Large intestine (tissue), 3 donors: ENCODE data around the gene PPIP5K1. TPM values are rescaled to one million over a fixed set of nuclear protein-coding genes. Genes with fewer than 3 reads are reported as not detected.
"Not testable (repeated sequence)": the region's sequence is repeated elsewhere in the genome, so short reads cannot be mapped to it uniquely, and the experiment has no call there.

ENCODE experiments used
- DNase-seq, 2 donors: peaks; one replicate each; pipeline versions ENCODE4 v3.0.0 to v3.0.0-alpha.2; 2013
- H3K27ac ChIP-seq: one replicate; pipeline ENCODE4 v1.5.1; 2013; ENCODE audit warnings: low read length
- H3K27me3 ChIP-seq: 2 replicates; pipeline ENCODE4 v1.6.1; 2013; ENCODE audit warnings: low read length; ENCODE audit not compliant: control insufficient read depth, insufficient read depth
- H3K36me3 ChIP-seq: 2 replicates; pipeline ENCODE4 v1.6.1; 2013; ENCODE audit warnings: low read length; ENCODE audit not compliant: control insufficient read depth, insufficient read depth
- H3K4me1 ChIP-seq: one replicate; pipeline ENCODE4 v1.6.1; 2013; ENCODE audit warnings: low read length; ENCODE audit not compliant: control insufficient read depth, insufficient read depth
- H3K4me3 ChIP-seq: one replicate; pipeline ENCODE4 v1.5.1; 2013; ENCODE audit warnings: low read length
- H3K9me3 ChIP-seq: one replicate; pipeline ENCODE4 v1.6.1; 2013; ENCODE audit warnings: mild to moderate bottlenecking, low read depth, low read length, moderate library complexity; ENCODE audit not compliant: control insufficient read depth
- WGBS: methylation state at CpG from one replicate; pipeline ENCODE4 v1.1.5; 2013; ENCODE audit warnings: low lambda C conversion rate; ENCODE audit not compliant: insufficient coverage; 5-methylcytosine and 5-hydroxymethylcytosine counted together
- polyA plus RNA-seq: library from polyadenylated mRNA; unstranded; fragments of 120-200 nt; gene quantifications from one replicate; pipeline ENCODE4 v1.2.1, GENCODE V29; 2013

The PPIP5K1 gene
- polyA plus RNA-seq, 1 donor = 159 TPM

GRCh38 chr15:43545426-43545825 lies 44.6 kb downstream of the PPIP5K1 start:
- no peaks in the 10 kb centered on the region for H3K4me1 ChIP-seq
- WGBS = no CpG with 5 or more reads among the region's 1 CpG

GRCh38 chr15:43544266-43544665 lies 45.7 kb downstream of the PPIP5K1 start:
- Histone ChIP-seq H3K9me3 (peaks cover 4% of the 10 kb centered on the region), H3K4me3 (no peak overlapping the region), H3K27ac (no peak overlapping the region), H3K4me1 (no peaks in the 10 kb centered on the region), H3K27me3 (no peaks in the 10 kb centered on the region), H3K36me3 (peaks cover 8% of the 10 kb centered on the region)
- no peak for DNase-seq

More at GRCh38 chr15:43545426-43545825, 44.6 kb downstream of the PPIP5K1 start:
- no peak for DNase-seq
- peaks cover 4% of the 10 kb centered on the region for H3K9me3 ChIP-seq
- H3K27ac ChIP-seq = no peak overlapping the region
- no peak overlapping the region for H3K4me3 ChIP-seq
- H3K27me3 ChIP-seq = no peaks in the 10 kb centered on the region
- peaks cover 10% of the 10 kb centered on the region for H3K36me3 ChIP-seq

- peaks cover 7% of the 10 kb centered on the region for H3K36me3 ChIP-seq
- H3K27ac ChIP-seq = no peak overlapping the region
- H3K4me1 ChIP-seq = no peaks in the 10 kb centered on the region
- no peak overlapping the region for H3K4me3 ChIP-seq
- H3K27me3 ChIP-seq = no peaks in the 10 kb centered on the region
- no peak for DNase-seq
- H3K9me3 ChIP-seq = peaks cover 4% of the 10 kb centered on the region
These were observed 48.2 kb downstream of the PPIP5K1 start for GRCh38 chr15:43541785-43542184.

GRCh38 chr15:43538091-43538490 lies 51.9 kb downstream of the PPIP5K1 start:
- no CpG with 5 or more reads among the region's 2 CpGs for WGBS
- no peak for DNase-seq
- no peak overlapping the region for H3K4me3 ChIP-seq
- H3K4me1 ChIP-seq = no peaks in the 10 kb centered on the region
- H3K27me3 ChIP-seq = no peaks in the 10 kb centered on the region
- H3K27ac ChIP-seq = no peak overlapping the region
- H3K36me3 ChIP-seq = peaks cover 26% of the 10 kb centered on the region
- no peaks in the 10 kb centered on the region for H3K9me3 ChIP-seq

GRCh38 chr15:43534897-43535296 lies 55.1 kb downstream of the PPIP5K1 start:
- WGBS = no CpG with 5 or more reads among the region's 3 CpGs
- Histone ChIP-seq H3K9me3 (no peaks in the 10 kb centered on the region), H3K27ac (no peak overlapping the region), H3K27me3 (no peaks in the 10 kb centered on the region), H3K36me3 (peaks cover 24% of the 10 kb centered on the region), H3K4me3 (no peak overlapping the region), H3K4me1 (peaks cover 7% of the 10 kb centered on the region)
- no peak for DNase-seq

- no CpG with 5 or more reads among the region's 5 CpGs for WGBS
- not testable (repeated sequence) for H3K27me3 ChIP-seq, H3K4me3 ChIP-seq, H3K27ac ChIP-seq, H3K4me1 ChIP-seq, H3K9me3 ChIP-seq
- peaks cover 25% of the 10 kb centered on the region for H3K36me3 ChIP-seq
- peak in 1 of 2 donors; percentile 65 for DNase-seq
These were observed 57.2 kb downstream of the PPIP5K1 start for GRCh38 chr15:43532826-43533225.

GRCh38 chr15:43531018-43531670 lies 58.9 kb downstream of the PPIP5K1 start:
- peaks cover 23% of the 10 kb centered on the region for H3K36me3 ChIP-seq
- no peak overlapping the region for H3K4me3 ChIP-seq
- H3K4me1 ChIP-seq = peaks cover 7% of the 10 kb centered on the region
- no peaks in the 10 kb centered on the region for H3K27me3 ChIP-seq
- no peak overlapping the region for H3K27ac ChIP-seq
- no CpG with 5 or more reads among the region's 7 CpGs for WGBS
- DNase-seq = no peak
- no peaks in the 10 kb centered on the region for H3K9me3 ChIP-seq

GRCh38 chr15:43529587-43530345 lies 60.2 kb downstream of the PPIP5K1 start:
- Histone ChIP-seq H3K4me3 (no peak overlapping the region), H3K36me3 (peaks cover 19% of the 10 kb centered on the region), H3K27me3 (no peaks in the 10 kb centered on the region), H3K4me1 (peaks cover 7% of the 10 kb centered on the region), H3K27ac (no peak overlapping the region), H3K9me3 (no peaks in the 10 kb centered on the region)
- WGBS = no CpG with 5 or more reads among the region's 12 CpGs
- DNase-seq = no peak

GRCh38 chr15:43529141-43529540 lies 60.9 kb downstream of the PPIP5K1 start:
- no CpG with 5 or more reads among the region's 15 CpGs for WGBS
- no peak for DNase-seq
- Histone ChIP-seq H3K27ac (no peak overlapping the region), H3K4me3 (no peak overlapping the region), H3K36me3 (peaks cover 16% of the 10 kb centered on the region), H3K27me3 (no peaks in the 10 kb centered on the region), H3K9me3 (no peaks in the 10 kb centered on the region), H3K4me1 (peaks cover 7% of the 10 kb centered on the region)

- WGBS = no CpG with 5 or more reads among the region's 11 CpGs
- Histone ChIP-seq H3K4me3 (no peak overlapping the region), H3K4me1 (peaks cover 7% of the 10 kb centered on the region), H3K27me3 (no peaks in the 10 kb centered on the region), H3K9me3 (no peaks in the 10 kb centered on the region), H3K27ac (no peak overlapping the region), H3K36me3 (peaks cover 11% of the 10 kb centered on the region)
- no peak for DNase-seq
These were observed 61.4 kb downstream of the PPIP5K1 start for GRCh38 chr15:43528542-43529007.
